SJSA1 (cell line): ENCODE results near the gene HEPACAM. TPM values are rescaled to one million over a fixed set of nuclear protein-coding genes. Genes with fewer than 3 reads are reported as not detected.
A peak's percentile ranks its signal among the peaks of the same experiment; 100 is the strongest.

Source experiments
- DNase-seq, 2 experiments: peaks; one replicate each; pipeline ENCODE4 v3.0.0-alpha.2; 2015 to 2020; ENCODE audit warnings: low spot score in 2 of 2, low read depth in 1 of 2
- H3K27ac ChIP-seq: fragments of 250-450 bp; sonication (Bioruptor Pico); 2 replicates; pipeline ENCODE4 v1.5.1; 2020; ENCODE audit warnings: mild to moderate bottlenecking, moderate library complexity
- H3K27me3 ChIP-seq: fragments of 250-450 bp; sonication (Bioruptor Pico); replicated peaks from 2 replicates; pipeline ENCODE4 v1.5.1; 2020; ENCODE audit warnings: mild to moderate bottlenecking, moderate library complexity
- H3K36me3 ChIP-seq: fragments of 250-450 bp; sonication (Bioruptor Pico); 2 replicates; pipeline ENCODE4 v1.5.1; 2020; ENCODE audit warnings: mild to moderate bottlenecking
- H3K4me1 ChIP-seq: fragments of 250-450 bp; sonication (Bioruptor Pico); replicated peaks from 2 replicates; pipeline ENCODE4 v1.6.1; 2021; ENCODE audit warnings: mild to moderate bottlenecking
- H3K4me3 ChIP-seq: fragments of 250-450 bp; sonication (Bioruptor Pico); 2 replicates; pipeline ENCODE4 v1.5.1; 2020; ENCODE audit warnings: mild to moderate bottlenecking
- H3K9me3 ChIP-seq: fragments of 250-450 bp; sonication (Bioruptor Pico); replicated peaks from 2 replicates; pipeline ENCODE4 v1.5.1; 2020; ENCODE audit warnings: mild to moderate bottlenecking
- total RNA-seq: library from RNA; depleted of rRNA; stranded (reverse); fragments of >200 nt; shearing (Covaris generic); gene quantifications from 2 replicates; pipeline ENCODE4 v1.2.3, GENCODE V29; 2014

The HEPACAM gene
- total RNA-seq, 1 experiment from 2014 or later, result not detected

- Histone ChIP-seq H3K27ac (no peak overlapping the region), H3K9me3 (no peaks in the 10 kb centered on the region), H3K4me3 (no peak overlapping the region), H3K4me1 (no peaks in the 10 kb centered on the region), H3K27me3 (no peaks in the 10 kb centered on the region), H3K36me3 (no peaks in the 10 kb centered on the region)
- no peak for DNase-seq
Measured at GRCh38 chr11:124934862-124935547, 842 bp downstream of the HEPACAM start.

DNA sequence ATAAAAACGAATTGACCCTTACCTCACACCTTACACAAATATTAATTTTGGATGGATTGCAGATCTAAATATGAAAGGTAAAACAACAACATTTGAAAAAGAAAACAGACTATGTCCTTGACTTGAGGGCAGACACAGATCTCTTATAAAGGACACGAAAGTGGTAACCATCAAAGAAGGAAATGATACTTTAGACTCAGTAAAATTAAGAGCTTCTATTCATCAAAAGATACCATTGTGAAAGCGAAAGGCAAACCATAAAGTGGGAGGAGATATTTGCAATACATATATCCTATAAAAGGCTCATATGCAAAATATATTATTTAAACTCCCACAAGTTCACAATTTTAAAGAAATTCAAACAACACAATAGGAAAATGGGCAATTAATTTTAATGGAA lies 5.0 kb downstream of the HEPACAM start:
- no peak for DNase-seq
- no peaks in the 10 kb centered on the region for H3K36me3 ChIP-seq
- H3K4me3 ChIP-seq, result no peak overlapping the region
- no peaks in the 10 kb centered on the region for H3K4me1 ChIP-seq
- H3K9me3 ChIP-seq, result no peaks in the 10 kb centered on the region
- H3K27ac ChIP-seq, result no peak overlapping the region
- no peaks in the 10 kb centered on the region for H3K27me3 ChIP-seq

DNA sequence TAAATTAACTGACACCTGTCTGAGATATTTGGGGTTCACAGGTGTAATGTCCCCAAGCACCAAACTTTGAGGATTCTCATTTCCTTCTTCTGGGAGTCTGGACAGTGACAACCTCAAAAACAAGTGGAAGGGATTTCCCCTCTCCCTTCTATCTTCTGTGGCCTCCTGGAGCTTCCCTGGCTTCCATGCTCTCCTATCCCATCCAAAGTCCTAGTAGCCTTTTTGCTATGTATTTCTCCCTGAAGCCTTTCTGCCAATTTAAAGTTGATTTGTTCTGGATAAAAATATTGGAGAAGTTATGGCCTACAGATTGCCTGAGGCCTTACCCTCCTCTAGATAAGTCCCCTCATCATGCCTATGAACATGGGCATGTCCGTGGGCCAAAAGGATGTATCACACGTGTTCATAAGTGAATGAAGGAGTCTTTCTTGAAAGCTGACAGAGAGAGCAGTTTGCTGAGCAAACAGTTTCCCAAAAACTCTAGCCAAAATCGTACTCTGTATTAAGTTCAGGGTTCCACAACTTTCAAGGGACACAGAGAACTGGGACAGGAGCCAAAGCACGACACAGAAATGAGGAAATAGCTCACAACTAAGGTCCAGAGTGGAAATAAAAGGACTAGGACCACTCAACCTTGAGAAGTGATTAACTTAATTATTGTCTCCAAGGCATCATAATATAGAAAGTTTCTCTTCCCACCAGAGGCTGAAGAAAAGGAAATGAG lies 6.7 kb downstream of the HEPACAM start:
- no peaks in the 10 kb centered on the region for H3K27me3 ChIP-seq
- H3K36me3 ChIP-seq, result no peaks in the 10 kb centered on the region
- DNase-seq, result no peak
- H3K27ac ChIP-seq, result no peak overlapping the region
- no peaks in the 10 kb centered on the region for H3K4me1 ChIP-seq
- no peaks in the 10 kb centered on the region for H3K9me3 ChIP-seq
- H3K4me3 ChIP-seq, result no peak overlapping the region

GRCh38 chr11:124923296-124923695 lies 12.6 kb downstream of the HEPACAM start:
- Histone ChIP-seq H3K4me3 (no peak overlapping the region), H3K27me3 (no peaks in the 10 kb centered on the region), H3K36me3 (no peaks in the 10 kb centered on the region), H3K9me3 (no peaks in the 10 kb centered on the region), H3K4me1 (peaks cover 11% of the 10 kb centered on the region), H3K27ac (no peak overlapping the region)
- no peak for DNase-seq

DNA sequence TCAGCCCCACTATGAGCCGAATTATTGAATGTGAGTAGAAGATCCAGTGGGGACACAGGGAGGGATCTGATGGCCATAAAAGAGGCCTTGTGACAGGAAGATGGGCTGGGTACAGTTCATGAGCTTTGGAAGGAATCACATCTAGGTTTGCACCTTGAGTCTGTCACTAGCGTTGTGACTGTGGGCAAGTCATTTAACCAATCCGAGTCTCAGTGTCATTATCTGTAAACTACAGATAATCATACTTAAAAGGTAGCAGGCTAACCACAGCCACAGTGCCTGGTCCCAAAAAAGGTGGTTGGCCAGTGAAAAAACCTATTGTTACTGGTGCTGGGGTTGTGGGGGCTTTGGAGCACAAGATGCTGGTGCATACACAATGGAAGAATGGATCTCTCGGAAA lies 13.0 kb downstream of the HEPACAM start:
- H3K27me3 ChIP-seq, result no peaks in the 10 kb centered on the region
- DNase-seq, result no peak
- H3K9me3 ChIP-seq, result no peaks in the 10 kb centered on the region
- H3K36me3 ChIP-seq, result no peaks in the 10 kb centered on the region
- H3K4me3 ChIP-seq, result no peak overlapping the region
- H3K4me1 ChIP-seq, result peaks cover 11% of the 10 kb centered on the region
- no peak overlapping the region for H3K27ac ChIP-seq

- Histone ChIP-seq H3K27me3 (no peaks in the 10 kb centered on the region), H3K27ac (peak overlapping the region; percentile 66), H3K9me3 (no peaks in the 10 kb centered on the region), H3K36me3 (no peaks in the 10 kb centered on the region), H3K4me3 (peak overlapping the region; percentile 56), H3K4me1 (peaks cover 11% of the 10 kb centered on the region)
- peak; percentile 67 to 79 for DNase-seq
Measured at GRCh38 chr11:124920870-124921609, 14.8 kb downstream of the HEPACAM start.

GRCh38 chr11:124920356-124920755 lies 15.5 kb downstream of the HEPACAM start:
- DNase-seq, result no peak
- Histone ChIP-seq H3K4me1 (peaks cover 11% of the 10 kb centered on the region), H3K27ac (peak overlapping the region; percentile 66; the same call in 1 of the 2 replicates), H3K9me3 (no peaks in the 10 kb centered on the region), H3K4me3 (no peak overlapping the region), H3K27me3 (no peaks in the 10 kb centered on the region), H3K36me3 (no peaks in the 10 kb centered on the region)

- Histone ChIP-seq H3K4me1 (peaks cover 11% of the 10 kb centered on the region), H3K9me3 (no peaks in the 10 kb centered on the region), H3K4me3 (no peak overlapping the region), H3K36me3 (no peaks in the 10 kb centered on the region), H3K27me3 (no peaks in the 10 kb centered on the region), H3K27ac (no peak overlapping the region)
- no peak for DNase-seq
Measured at GRCh38 chr11:124919898-124920297, 15.9 kb downstream of the HEPACAM start.

DNA sequence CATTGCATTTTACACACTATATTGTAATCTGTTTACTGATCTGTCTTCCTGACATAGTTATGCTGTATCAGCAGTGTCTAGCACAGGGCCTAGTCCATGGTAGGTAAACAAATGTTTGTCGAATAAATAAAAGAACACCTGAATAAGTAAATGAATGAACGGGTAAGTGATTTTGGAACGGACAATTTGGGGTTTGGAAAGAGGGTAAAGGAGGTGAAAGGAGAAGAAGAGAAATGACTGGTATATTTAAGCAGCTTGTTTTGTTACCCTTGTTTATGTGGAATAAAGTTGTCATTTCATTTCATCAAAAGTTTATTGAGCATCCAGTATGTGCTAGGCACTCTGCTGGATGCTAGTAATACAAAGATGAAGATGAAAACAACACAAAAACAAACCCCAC lies 16.9 kb downstream of the HEPACAM start, which contains the start of gene HEPN1:
Gene HEPN1 (plus strand): TSS at position 301 of the 400 bp plus-strand sequence.
- Histone ChIP-seq H3K9me3 (no peaks in the 10 kb centered on the region), H3K4me3 (no peak within 1 kb of the TSS), H3K4me1 (peaks cover 11% of the 10 kb centered on the region), H3K27me3 (no peaks in the 10 kb centered on the region), H3K36me3 (no peaks in the 10 kb centered on the region), H3K27ac (no peak within 1 kb of the TSS)
- DNase-seq, result no peak

- peaks cover 11% of the 10 kb centered on the region for H3K4me1 ChIP-seq
- no peaks in the 10 kb centered on the region for H3K27me3 ChIP-seq
- no peak overlapping the region for H3K4me3 ChIP-seq
- no peaks in the 10 kb centered on the region for H3K9me3 ChIP-seq
- H3K36me3 ChIP-seq, result no peaks in the 10 kb centered on the region
- no peak overlapping the region for H3K27ac ChIP-seq
- no peak for DNase-seq
Measured at GRCh38 chr11:124917115-124917637, 18.7 kb downstream of the HEPACAM start.

DNA sequence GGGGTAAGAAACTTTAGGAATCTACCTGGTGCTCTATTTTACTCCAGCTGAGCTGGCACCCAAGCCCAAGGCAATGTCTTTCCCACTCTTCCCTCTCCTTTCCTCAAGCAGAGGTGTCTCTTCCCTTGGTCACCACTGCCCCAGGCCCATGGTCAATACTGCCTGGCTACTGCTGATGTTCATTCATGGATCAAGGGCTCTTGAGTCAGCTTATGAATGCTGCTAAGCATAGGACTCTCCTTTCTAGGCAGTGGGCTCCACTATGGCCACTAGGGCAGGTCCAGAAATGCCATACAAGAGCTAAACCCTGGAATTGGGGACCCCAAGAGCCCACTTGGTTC lies 19.5 kb downstream of the HEPACAM start:
- H3K27ac ChIP-seq, result no peak overlapping the region
- H3K4me3 ChIP-seq, result no peak overlapping the region
- peaks cover 8% of the 10 kb centered on the region for H3K4me1 ChIP-seq
- DNase-seq, result no peak
- no peaks in the 10 kb centered on the region for H3K36me3 ChIP-seq
- no peaks in the 10 kb centered on the region for H3K9me3 ChIP-seq
- no peaks in the 10 kb centered on the region for H3K27me3 ChIP-seq

GRCh38 chr11:124915541-124916369 lies 20.1 kb downstream of the HEPACAM start:
- no peak for DNase-seq
- Histone ChIP-seq H3K36me3 (no peaks in the 10 kb centered on the region), H3K4me1 (peaks cover 2% of the 10 kb centered on the region), H3K9me3 (no peaks in the 10 kb centered on the region), H3K27ac (no peak overlapping the region), H3K27me3 (no peaks in the 10 kb centered on the region), H3K4me3 (no peak overlapping the region)

- DNase-seq, result no peak
- no peak overlapping the region for H3K27ac ChIP-seq
- peaks cover 37% of the 10 kb centered on the region for H3K4me1 ChIP-seq
- H3K4me3 ChIP-seq, result no peak overlapping the region
- H3K27me3 ChIP-seq, result no peaks in the 10 kb centered on the region
- no peaks in the 10 kb centered on the region for H3K36me3 ChIP-seq
- no peaks in the 10 kb centered on the region for H3K9me3 ChIP-seq
Measured at GRCh38 chr11:124902616-124903015, 33.2 kb downstream of the HEPACAM start.
